Measurements from ENCODE around the gene PTPN6. TPM values are rescaled to one million over a fixed set of nuclear protein-coding genes. Genes with fewer than 3 reads are reported as not detected.

Gene PTPN6
- total RNA-seq, 1 experiment from 2014 or later: 2.3 TPM

DNA sequence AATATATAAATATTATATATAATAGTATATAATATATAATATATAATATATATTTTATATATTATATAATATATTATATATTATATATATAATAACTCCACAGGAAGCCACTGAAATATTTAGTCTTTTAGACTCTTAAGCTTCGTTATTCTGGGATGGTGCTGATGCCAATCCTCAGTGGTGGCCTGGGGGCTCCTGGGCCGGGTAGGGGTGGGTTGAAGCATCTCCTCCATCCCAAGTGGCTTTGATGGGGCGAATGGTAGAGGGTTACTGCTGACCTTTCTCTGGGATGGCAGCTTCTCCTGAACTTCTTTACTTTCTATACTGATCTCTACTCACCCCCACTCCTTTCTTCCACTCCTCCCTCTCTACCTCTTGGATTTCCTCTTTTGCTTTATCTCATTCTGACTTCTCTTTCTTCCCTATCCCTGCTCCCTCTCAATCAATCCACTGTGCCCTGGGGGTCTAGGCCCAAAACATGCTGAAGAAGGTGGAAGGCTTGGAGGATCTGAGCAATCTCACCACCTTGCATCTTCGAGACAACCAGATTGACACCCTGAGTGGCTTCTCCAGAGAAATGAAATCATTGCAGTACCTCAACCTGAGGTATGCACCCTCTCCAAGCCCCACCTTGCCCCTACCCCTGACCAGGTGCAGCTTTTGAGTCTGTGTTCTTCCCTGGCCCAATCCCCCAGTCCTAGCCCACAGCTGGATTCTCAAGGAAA, 41.6 kb upstream of the PTPN6 start:
- ChIA-PET CTCF (no interaction called here), POLR2A (ENCODE audit: low non-redundant PET) (no interaction called here)
- Histone ChIP-seq H3K4me1 (ENCODE audit: insufficient read depth, low read length, poor library complexity, severe bottlenecking) (peaks cover 6% of the 10 kb centered on the region), H3K27ac (ENCODE audit: low read depth, low read length, poor library complexity, severe bottlenecking) (no peak overlapping the region), H3K36me3 (ENCODE audit: insufficient read depth, low read length, poor library complexity, severe bottlenecking) (no peaks in the 10 kb centered on the region), H3K4me3 (ENCODE audit: low read depth, low read length, poor library complexity, severe bottlenecking) (no peak overlapping the region), H3K9me3 (ENCODE audit: low read depth, low read length, poor library complexity, severe bottlenecking) (no peaks in the 10 kb centered on the region), H3K27me3 (replicated peaks; ENCODE audit: insufficient read depth, low read depth, low read length, poor library complexity) (no peaks in the 10 kb centered on the region)
- intact Hi-C loops (cut with micrococcal nuclease; ENCODE audit: unreplicated experiment): no loop called here
- no peak for DNase-seq (ENCODE audit: low spot score)
- no peak for TF ChIP-seq EZH2 (IDR thresholded peaks at IDR 0.05; ENCODE audit: borderline replicate concordance, low read depth, low read length, poor library complexity, severe bottlenecking)
- TF ChIP-seq, protein P1, sequence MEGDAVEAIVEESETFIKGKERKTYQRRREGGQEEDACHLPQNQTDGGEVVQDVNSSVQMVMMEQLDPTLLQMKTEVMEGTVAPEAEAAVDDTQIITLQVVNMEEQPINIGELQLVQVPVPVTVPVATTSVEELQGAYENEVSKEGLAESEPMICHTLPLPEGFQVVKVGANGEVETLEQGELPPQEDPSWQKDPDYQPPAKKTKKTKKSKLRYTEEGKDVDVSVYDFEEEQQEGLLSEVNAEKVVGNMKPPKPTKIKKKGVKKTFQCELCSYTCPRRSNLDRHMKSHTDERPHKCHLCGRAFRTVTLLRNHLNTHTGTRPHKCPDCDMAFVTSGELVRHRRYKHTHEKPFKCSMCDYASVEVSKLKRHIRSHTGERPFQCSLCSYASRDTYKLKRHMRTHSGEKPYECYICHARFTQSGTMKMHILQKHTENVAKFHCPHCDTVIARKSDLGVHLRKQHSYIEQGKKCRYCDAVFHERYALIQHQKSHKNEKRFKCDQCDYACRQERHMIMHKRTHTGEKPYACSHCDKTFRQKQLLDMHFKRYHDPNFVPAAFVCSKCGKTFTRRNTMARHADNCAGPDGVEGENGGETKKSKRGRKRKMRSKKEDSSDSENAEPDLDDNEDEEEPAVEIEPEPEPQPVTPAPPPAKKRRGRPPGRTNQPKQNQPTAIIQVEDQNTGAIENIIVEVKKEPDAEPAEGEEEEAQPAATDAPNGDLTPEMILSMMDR (conservative IDR thresholded peaks at IDR 0.05; ENCODE audit: low read depth, low read length): no peak
- BruUV-seq (replicated peaks): no TSS peak

DNA sequence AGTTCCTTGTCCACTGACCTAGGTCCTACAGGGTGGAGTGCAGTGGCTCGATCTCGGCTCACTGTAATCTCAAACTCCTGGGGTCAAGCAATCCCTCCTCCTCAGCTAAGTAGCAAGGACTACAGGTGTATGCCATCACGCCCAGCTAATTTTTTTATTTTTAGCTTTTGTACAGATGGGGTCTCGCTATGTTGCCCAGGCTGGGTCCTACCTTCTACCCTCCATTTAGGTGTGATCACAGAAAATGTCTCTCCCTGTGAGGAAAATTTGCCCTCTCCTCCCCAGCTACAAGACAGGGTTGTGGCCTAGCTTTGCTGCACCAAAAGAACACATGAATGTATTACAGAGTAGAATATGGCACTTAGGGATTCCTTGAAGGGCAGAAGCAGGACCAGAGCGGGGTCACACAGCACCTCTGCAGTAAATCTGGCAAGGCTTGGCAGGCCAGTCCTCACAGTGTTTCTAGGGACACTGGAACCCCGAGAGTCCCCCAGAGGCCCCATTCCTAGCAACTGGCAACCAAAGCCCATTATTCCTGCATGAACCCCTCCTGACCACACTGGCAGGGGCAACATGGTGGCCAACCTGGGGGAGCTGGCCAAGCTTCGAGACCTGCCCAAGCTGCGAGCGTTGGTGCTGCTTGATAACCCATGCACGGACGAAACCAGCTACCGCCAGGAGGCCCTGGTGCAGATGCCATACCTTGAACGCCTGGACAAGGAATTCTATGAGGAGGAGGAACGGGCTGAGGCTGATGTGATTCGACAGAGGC, 38.8 kb upstream of the PTPN6 start:
- peaks cover 17% of the 10 kb centered on the region for H3K36me3 ChIP-seq (ENCODE audit: insufficient read depth, low read length, poor library complexity, severe bottlenecking)
- no TSS peak for BruUV-seq (replicated peaks)
- H3K4me3 ChIP-seq (ENCODE audit: low read depth, low read length, poor library complexity, severe bottlenecking): no peak overlapping the region
- H3K27me3 ChIP-seq (replicated peaks; ENCODE audit: insufficient read depth, low read depth, low read length, poor library complexity): no peaks in the 10 kb centered on the region
- peaks cover 13% of the 10 kb centered on the region for H3K4me1 ChIP-seq (ENCODE audit: insufficient read depth, low read length, poor library complexity, severe bottlenecking)
- H3K27ac ChIP-seq (ENCODE audit: low read depth, low read length, poor library complexity, severe bottlenecking): no peak overlapping the region
- intact Hi-C loops (cut with micrococcal nuclease; ENCODE audit: unreplicated experiment): no loop called here
- DNase-seq (ENCODE audit: low spot score): no peak
- no peaks in the 10 kb centered on the region for H3K9me3 ChIP-seq (ENCODE audit: low read depth, low read length, poor library complexity, severe bottlenecking)
- TF ChIP-seq, protein P1 (conservative IDR thresholded peaks at IDR 0.05; ENCODE audit: low read depth, low read length): no peak
- no peak for TF ChIP-seq EZH2 (IDR thresholded peaks at IDR 0.05; ENCODE audit: borderline replicate concordance, low read depth, low read length, poor library complexity, severe bottlenecking)
- CTCF ChIA-PET: interaction anchor here (1.0 kb wide), 1 partner anchor 60 kb away, joined by 4 read pairs; the partner anchor contains the start of gene USP5
- POLR2A ChIA-PET (ENCODE audit: low non-redundant PET): no interaction called here

DNA sequence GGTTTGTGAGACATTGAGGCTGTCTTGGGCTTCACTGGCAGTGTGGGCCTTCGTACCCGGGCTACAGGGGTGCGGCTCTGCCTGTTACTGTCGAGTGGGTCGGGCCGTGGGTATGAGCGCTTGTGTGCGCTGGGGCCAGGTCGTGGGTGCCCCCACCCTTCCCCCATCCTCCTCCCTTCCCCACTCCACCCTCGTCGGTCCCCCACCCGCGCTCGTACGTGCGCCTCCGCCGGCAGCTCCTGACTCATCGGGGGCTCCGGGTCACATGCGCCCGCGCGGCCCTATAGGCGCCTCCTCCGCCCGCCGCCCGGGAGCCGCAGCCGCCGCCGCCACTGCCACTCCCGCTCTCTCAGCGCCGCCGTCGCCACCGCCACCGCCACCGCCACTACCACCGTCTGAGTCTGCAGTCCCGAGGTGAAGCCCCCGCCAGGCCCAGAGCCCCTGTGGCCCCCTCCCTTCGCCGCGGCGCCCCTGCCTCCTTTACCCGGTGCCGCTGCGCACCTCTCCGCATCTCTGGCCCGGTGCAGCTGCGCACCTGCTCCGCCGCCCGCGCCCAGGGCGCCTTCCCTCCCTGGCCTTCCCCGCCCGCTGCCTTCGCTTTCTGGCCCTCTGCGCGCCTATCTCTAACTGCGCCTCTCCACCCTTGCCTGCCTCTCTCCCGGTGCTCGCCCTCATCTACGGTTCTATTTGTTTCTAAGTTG, 36.8 kb upstream of the PTPN6 start, which contains the start of gene ENO2:
ENO2 (plus strand) TSS at position 335 of the 701 bp plus-strand sequence. CDS start 1,253 bp downstream, outside the sequence.
- POLR2A ChIA-PET (ENCODE audit: low non-redundant PET): interaction anchor here (0.6 kb wide), 1 partner anchor 990 kb away, joined by 3 read pairs; no protein-coding TSS in a partner anchor
- no TSS peak for BruUV-seq (replicated peaks)
- peaks cover 13% of the 10 kb centered on the region for H3K4me1 ChIP-seq (ENCODE audit: insufficient read depth, low read length, poor library complexity, severe bottlenecking)
- TF ChIP-seq EZH2 (IDR thresholded peaks at IDR 0.05; ENCODE audit: borderline replicate concordance, low read depth, low read length, poor library complexity, severe bottlenecking): no peak
- TF ChIP-seq, protein P1 (conservative IDR thresholded peaks at IDR 0.05; ENCODE audit: low read depth, low read length): no peak
- peak within 1 kb of the TSS; percentile 97 for H3K4me3 ChIP-seq (ENCODE audit: low read depth, low read length, poor library complexity, severe bottlenecking)
- DNase-seq (ENCODE audit: low spot score): peak; percentile 79
- no peaks in the 10 kb centered on the region for H3K27me3 ChIP-seq (replicated peaks; ENCODE audit: insufficient read depth, low read depth, low read length, poor library complexity)
- peak within 1 kb of the TSS; percentile 88 for H3K27ac ChIP-seq (ENCODE audit: low read depth, low read length, poor library complexity, severe bottlenecking)
- H3K36me3 ChIP-seq (ENCODE audit: insufficient read depth, low read length, poor library complexity, severe bottlenecking): peaks cover 32% of the 10 kb centered on the region
- H3K9me3 ChIP-seq (ENCODE audit: low read depth, low read length, poor library complexity, severe bottlenecking): no peaks in the 10 kb centered on the region
- intact Hi-C loops (cut with micrococcal nuclease; ENCODE audit: unreplicated experiment): no loop called here
- CTCF ChIA-PET: interaction anchor here (1.0 kb wide), 2 partner anchors 41 to 45 kb away, joined by 3 read pairs; partner anchors contain the start of gene SPSB2

Data from A673 (cell line).